ENCODE measurements around the gene PKD1.
A peak's percentile ranks its signal among the peaks of the same experiment; 100 is the strongest.
"Not testable (repeated sequence)": the region's sequence is repeated elsewhere in the genome, so short reads cannot be mapped to it uniquely, and the experiment has no call there.

Gene PKD1

DNA sequence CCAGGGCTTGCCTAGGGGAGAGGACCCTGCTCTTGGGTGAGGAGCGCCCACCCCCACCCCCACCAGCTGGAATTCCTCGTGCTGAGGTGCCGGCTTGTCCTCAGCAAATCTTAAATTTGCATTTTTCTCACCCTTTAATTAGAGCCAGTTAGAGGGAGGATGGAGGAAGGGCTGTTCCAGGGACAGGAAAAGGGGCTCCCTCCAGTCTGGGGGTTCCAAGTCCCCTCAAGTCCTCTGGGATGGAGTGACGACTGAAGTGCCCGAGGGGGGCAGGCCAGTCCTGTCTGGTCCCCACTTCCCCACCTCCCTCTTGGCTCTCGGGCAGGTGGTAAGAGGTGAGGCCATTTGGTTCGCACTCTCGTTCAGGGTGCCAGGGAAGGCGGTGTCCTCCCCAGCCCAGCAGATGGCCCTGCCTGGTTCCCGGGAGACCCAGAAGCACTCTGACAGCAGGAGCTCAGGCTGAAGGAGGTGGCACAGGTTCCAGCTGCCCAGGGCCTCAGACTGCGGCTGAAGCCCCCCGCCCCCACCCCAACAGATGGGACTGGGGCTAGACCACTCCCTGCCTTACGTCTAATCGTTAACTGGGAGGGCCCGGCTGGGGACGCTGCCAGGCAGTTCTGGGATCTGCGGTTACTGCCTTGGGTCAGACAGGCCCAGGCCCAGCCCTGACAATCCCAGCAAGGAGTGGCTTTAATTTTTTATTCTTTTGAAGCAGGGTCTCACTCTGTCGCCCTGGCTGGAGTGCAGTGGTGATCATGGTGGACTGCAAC lies 14.9 kb upstream of the PKD1 start:
- no peak for DNase-seq (ENCODE audit: low read depth)

DNA sequence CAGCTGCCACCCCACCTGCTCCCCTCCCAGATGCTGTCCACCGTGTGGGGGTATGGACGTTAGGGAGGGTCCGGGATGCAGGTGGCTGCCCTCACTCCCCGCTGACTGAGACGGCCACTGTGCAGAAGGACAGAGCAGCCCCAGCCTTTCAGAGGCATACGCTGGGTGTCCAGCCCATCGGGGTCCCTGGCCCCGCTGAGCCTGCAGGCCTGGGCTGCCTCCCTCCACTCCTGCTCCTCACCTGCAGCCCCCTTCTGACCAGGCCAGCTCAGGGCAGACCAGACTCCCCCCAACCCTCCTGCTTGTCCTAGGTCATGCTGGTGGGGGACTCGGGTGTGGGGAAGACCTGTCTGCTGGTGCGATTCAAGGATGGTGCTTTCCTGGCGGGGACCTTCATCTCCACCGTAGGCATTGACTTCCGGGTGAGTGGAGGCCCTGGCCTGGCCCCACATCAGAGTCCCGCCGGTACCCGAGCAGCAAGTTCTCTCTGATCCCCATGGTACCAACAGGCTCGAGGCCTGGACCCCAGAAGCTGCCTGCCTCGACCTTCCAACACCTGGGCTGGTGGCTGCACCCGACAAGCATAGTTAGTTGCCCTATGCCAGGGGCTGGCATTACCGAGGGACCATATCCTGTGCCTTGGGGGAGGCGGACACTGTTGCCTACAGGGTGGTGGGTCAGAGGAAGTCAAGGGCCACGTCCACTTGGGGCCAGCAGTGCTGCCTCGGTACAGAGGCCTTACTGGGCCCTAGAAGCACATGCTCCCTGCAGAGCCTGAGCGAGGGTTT lies 14.1 kb upstream of the PKD1 start:
- DNase-seq (ENCODE audit: low read depth), result no peak

DNA sequence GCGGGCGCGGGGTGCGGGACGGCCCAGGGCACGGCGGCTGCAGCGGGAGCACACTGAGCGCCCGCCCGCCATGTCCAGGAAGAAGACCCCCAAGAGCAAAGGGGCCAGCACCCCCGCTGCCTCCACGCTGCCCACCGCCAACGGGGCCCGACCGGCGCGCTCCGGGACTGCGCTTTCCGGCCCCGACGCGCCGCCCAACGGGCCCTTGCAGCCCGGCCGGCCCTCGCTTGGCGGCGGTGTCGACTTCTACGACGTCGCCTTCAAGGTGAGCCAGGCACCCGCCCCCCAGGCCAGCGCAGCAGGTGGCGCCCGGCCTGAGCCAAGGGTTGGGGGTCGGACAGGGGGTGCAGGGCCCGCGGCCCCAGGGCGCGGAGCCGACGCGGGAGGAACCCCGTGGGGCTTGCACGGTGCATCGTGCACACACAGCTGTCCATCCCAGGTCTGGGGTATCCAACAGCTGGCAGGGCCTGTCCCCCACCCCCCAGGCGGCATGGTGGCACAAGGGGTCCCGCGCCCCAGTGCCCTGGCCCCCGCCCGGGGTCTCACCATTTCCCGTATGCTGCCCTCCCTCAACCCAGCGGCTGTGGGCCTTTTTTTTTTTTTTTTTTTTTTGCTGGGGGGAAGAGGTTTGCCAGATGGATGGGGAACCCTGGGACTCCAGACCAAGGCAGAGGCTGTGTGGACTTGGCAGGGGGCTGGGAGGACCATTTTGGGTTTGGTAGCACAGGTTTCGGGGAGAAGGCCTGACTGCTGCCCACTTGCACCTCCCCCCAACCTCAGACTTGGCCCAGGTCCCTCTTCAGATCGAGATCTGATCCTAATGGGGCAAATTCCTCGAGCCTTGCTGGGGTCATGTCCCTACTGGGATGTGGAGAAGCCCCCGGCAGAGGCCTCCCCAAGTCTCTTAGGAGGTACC lies 13.3 kb upstream of the PKD1 start:
- DNase-seq (ENCODE audit: low read depth), result no peak

DNA sequence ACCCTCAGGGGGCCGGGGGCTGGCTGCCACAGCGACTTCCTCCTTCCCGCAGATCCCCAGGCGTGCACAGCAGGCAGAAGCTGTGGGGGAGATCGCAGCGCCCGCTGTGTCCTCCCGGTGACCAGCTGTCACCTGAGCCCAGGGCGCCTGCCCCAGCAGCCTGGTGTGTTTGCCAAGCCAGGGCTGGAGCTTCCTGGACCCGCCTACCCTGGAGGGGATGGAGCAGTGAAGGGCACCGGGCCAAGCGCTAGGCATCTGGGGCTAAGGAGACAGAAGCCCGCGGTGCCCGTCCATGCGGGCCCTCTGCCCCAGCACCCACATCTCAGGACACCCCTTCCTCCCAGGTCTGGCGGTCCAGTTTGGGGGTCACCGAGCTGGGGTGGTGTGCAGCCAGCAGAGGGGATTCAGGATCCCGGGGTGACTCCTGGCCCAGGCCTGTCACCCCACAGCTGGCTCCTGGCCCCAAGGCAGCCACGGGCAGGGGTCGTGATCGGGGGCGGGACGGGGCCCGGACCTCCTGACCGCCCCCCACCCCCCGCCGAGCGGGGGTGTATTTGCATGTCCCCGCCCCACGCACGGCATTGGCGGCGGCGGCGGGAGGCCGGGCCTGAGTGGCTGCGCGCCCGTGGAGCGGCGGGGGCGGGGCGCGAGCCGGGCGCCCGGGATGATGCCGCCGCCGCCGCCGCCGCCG lies 12.4 kb upstream of the PKD1 start, which contains the start of gene RAB26:
Gene RAB26 (plus strand): TSS at position 645 of the 691 bp plus-strand sequence. CDS start 159 bp downstream, outside the sequence.
- peak; percentile 32 for DNase-seq (ENCODE audit: low read depth)

DNA sequence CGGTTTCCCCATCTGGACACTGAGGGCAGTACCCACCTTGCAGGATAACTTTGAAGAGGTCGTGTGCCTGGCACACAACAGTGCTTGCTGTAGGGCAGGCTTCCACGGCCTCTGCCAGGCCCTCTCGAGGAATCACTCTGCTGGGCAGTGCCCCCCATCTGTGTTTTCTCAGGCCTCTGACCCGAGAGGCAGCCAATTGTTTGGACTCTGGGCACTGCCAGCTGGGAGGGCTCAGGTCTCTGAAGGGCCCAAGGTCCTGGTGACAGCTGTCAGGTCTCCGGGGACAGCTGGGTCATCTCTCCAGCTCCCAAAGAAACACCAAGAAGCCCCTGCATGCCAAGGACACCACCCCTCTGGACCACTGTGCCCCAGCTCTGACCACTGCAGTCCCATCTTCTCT lies 11.7 kb upstream of the PKD1 start:
- no peak for DNase-seq (ENCODE audit: low read depth)

DNA sequence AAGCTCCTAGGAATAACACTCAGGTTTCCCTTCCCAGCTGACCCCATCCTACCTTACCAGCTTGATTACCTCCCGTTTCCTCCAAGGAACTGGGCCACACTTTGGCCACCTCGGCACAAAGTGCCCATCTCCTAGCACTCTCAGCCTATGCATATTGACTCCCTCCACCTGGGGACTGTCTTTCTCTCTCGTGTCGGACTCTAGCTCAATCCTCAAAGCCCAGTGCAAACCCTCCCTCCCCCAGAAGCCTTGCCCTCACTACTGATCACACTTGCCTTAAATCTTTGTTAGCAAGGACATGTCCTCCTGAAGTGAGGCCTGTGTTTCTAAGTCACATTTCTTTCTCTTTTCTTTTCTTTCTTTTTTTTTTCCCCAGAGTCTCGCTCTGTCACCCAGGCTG lies 10.1 kb upstream of the PKD1 start:
- no peak for DNase-seq (ENCODE audit: low read depth)

DNA sequence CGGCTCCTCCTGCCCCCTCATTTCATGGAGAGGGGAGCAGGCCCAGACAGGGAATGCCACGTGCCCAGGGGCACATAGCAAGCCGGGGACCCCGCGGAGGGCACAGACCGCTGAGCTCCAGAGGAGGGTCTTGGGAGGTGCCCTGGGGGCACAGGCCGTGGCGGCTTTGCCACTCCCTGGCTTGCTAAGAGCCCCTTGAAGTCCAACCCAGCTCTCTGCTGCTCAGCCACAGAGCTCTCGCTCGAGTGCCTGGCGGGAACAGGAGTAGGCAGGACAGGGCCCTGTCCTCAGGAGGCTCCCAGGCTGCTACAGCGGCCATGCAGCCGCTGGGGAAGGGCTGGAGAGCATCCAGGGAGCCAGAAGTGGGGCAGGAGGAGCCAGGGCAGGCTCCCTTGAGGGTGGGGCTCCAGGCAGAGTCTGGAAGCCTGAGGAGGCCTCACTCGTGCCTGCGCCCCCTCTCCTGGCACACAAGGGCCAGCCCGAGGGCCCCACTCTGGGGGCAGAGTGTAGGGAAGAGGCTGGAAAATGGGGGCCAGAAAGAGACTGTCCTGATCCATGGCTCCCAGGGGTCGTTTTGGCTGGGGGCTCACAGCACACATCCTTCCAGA lies 8.3 kb upstream of the PKD1 start:
- DNase-seq (ENCODE audit: low read depth), result no peak

DNA sequence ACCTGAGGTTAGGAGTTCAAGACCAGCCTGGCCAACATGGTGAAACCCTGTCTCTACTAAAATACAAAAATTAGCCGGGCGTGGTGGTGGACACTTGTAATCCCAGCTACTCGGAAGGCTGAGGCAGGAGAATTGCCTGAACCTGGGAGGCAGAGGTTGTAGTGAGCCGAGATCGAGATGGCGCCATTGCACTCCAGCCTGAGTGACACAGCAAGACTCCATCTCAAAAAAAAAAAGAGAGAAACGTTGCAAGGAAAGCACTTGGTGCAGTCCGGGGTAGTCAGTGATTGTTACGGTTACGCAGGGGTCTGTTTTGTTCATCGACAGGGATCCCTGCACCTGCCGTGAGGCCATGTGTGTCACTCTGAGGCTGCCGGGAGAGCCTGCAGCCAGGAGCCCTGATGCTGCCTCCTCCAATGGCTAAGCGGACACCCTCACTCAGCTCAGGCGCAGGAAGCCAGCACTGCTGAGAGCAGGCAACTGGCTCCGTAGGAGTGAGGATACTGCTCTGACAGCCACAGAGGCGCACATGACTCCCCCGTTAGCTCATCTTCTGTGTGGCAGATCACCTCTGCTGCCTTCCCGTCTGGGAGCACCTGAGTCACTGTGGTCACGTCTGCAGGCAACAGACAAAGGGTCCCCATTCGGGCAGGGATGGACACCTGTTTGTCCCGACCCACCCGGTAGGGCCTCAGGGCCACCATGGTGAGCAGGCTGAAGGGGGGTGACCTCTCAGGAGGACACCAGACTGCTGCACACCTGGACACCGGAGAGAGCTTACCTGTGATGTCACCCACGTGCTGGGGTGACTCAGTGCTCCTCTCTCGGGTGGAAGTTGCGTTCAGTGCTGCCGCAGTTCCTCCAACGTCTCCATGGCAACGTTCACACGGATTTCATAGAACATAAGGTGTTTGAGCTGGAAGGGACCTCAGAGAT lies 7.5 kb upstream of the PKD1 start:
- DNase-seq (ENCODE audit: low read depth), result no peak

DNA sequence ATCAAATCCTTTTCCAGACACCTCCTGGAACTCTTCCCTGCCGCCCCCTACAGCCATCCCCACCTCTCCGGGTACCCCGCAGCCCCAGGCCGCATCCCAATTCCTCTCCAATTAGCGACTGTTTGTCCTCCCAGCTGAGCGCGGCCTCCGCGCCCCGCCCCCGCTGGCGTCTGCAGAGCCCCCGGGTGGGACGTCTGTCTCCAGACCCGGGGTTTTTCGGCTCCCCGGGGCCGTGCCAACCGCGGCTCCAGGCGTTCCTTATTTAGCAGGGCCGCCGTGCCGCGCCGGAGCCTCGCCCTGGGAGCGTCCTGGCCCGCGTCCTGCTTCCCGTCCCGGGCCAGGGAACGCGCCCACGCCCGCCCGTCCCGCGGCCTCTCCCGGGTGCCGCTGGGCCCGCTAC lies 627 bp downstream of the PKD1 start:
- not testable (repeated sequence) for DNase-seq (ENCODE audit: low read depth)

DNA sequence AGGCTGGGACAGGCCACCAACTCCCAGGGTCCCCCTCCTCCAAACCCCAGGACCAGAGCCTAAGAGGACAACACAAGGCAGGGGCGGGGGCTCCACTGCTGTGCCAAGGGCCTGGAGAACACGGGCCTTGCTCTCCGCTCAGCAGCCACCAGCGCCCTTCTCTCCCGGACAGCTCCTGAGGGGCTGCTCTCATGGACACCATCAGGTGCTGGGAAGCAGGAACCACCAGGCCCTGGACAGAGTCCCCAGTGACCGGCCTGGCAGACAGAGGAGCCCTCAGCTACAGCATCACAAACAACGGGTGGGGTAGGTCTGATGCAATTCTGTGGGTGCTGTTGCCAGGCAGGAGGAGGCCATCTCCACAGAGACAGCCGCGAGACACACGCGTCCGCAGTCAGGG lies 1.9 kb downstream of the PKD1 start:
- DNase-seq (ENCODE audit: low read depth), result not testable (repeated sequence)

DNA sequence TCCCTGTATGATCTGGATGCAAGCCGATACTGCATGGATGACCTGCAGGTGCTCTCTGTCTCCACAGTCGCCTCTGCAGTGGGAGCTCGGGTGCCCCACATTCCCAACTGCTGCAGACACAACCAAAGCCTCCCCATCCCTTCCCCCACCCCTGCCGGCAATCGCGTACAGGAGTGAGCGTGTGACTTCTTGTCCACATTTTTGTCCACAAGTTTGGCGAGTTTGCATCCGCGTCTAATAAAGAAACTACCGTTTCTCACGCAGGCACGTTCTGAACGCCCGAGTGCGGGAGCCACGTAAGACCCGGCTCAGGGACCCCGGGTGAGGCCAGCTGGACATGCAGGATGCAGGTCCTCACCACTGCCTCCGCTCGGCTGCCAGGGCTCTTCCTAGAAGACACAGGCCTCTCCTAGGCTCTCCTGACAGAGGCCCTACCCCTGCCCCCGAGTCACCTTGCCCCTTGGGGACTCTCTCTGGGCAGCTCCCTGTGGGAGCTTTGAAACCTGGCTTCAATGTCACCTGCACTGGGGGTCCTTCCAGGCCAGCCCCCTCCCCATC lies 5.7 kb downstream of the PKD1 start:
- DNase-seq (ENCODE audit: low read depth), result not testable (repeated sequence)

DNA sequence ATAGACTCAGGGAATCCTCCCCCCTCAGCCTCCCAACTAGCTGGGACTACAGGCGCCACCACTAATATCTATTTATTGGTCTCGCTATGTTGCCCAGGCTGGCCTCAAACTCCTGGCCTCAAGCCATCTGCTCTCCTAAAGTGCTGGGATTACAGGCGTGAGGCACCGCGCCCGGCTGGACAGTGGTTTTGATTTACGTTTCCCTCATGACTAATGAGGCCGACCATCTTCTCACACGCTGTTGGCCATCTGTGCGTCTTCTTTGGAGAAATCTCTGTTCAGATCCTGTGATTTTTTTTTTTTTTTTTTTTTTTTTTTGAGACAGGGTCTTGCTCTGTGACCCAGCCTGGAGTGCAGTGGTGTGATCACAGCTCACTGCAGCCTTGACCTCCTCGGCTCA lies 6.4 kb downstream of the PKD1 start:
- not testable (repeated sequence) for DNase-seq (ENCODE audit: low read depth)

DNA sequence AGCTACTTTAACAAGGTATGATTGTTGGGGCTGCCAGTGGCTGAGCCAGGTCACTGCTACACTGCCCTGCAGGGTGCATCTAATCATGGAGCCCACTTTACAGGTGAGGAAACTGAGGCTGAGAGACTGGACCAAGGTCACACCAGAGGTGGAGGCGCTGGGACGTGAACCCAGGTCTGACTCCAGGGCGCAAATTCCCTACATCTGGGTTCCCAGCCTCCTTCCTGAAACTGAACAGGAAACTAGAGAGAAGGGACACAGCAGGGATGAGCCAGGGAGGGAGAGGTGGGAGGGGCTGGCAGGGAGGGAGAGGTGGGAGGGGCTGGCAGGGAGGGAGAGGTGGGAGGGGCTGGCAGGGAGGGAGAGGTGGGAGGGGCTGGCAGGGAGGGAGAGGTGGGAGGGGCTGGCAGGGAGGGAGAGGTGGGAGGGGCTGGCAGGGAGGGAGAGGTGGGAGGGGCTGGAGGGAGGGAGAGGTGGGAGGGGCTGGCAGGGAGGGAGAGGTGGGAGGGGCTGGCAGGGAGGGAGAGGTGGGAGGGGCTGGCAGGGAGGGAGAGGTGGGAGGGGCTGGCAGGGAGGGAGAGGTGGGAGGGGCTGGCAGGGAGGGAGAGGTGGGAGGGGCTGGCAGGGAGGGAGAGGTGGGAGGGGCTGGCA lies 7.9 kb downstream of the PKD1 start:
- not testable (repeated sequence) for DNase-seq (ENCODE audit: low read depth)

DNA sequence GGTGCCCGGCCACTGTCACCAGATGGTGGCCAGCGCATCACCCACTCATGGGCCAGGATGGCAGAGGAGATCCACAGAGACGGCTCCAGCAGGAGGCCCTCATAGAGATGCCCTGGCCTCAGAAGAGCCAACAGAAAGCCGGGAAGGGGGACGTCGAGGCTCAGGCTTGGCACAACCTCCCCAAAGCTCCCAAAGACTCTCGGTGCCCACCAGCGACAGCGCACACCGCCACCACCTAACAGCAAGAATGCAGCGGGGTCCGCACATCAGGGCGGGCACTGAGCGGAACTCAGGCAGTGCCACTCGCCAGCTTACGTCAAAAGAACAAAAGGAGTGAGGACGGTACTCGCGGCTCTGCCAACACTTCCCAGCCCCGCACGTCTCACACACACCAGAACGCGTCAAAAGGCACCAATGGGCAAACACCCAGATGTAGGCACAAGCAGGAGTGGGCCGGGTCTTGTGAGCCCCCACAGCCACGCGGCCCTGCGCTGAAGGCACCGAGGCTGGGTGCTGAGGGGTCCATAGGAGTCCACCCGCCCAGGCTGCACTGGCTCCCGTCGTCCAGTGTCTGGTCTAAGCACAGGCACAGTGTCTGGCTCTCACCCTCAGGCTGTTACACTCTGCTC lies 8.7 kb downstream of the PKD1 start:
- DNase-seq (ENCODE audit: low read depth), result not testable (repeated sequence)

DNA sequence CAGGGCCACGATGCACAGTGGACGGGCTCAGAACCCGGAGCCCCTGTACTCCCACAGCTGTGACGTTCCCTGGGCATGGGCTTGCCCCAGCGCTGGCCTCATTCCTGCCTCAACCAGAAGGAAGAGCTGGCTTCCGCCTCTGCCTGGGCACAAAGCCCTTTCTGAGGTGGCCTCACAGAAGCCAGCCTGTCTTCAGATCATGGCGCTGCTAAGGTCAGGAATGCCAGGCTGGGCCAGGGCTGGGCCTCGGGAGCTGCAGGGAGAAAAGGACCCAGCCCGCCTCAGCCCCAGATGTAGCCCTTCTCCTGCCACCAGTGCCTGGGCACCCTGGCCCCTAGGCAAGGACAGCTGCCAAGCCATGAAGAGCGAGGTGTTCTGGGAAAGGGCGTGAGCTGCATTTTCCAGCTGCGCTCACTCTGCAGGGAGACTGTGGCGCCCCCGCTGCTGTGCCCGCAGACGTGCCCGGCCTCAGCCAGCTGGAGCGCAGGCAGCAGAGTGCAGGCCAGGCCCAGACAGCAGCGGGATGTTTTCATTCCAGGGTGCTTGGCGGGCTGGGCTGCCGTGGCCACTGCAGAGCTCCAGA lies 9.4 kb downstream of the PKD1 start:
- not testable (repeated sequence) for DNase-seq (ENCODE audit: low read depth)

DNA sequence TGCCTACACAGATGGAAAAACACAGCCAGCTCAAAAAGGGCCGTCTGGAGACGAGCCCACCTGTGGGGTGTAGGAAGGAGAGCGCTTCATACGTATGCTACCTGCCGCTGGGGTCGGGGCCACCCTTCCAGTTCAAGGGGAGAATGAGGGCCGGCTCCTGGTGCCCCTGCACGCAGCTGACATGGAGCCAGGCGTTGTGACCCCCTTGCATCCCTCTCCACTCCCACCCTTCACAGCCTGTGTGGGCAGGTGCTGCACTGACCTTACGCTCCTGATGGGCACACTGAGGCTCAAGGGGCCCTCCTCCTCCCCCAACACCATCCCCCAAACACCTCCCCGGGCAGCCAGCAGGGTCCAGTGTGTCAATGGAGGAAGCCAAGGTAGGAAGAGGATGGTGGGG lies 10.1 kb downstream of the PKD1 start:
- not testable (repeated sequence) for DNase-seq (ENCODE audit: low read depth)

DNA sequence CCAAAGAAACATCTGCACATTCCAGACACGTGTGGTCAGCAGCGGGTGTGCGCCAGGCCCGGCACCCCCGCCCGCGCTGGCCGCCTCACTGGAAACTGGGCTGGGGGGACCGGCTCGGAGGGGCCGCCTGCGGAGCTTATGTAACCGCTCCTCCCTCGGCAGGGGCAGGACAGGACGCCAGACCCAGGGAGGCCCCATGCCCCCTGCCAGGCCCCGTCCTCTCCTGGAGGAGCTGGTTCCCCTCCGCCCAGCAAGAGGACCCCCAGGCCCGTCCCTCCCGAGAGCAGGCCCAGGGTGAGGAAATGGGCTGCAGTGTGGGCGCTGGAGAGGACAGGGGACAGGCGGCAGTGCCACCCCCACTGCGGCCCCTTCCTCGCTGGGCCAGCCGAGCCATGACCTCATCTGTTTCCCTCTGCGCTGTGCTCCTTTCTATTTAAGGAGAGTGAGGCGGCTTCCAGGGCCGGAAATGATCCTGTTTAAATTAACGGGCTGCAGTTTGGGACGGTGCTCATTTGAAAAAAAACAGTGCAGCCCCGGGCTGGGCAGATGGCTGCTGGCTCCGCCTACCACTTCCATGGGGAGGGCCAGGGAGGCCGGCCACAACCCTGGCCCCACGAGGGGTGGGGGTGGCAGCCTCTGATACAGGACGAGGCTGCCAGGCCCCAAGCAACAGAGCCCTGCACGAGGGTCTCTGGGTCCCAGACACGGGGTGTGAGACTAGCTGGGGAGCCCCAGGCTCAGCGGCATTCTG lies 10.8 kb downstream of the PKD1 start:
- not testable (repeated sequence) for DNase-seq (ENCODE audit: low read depth)

DNA sequence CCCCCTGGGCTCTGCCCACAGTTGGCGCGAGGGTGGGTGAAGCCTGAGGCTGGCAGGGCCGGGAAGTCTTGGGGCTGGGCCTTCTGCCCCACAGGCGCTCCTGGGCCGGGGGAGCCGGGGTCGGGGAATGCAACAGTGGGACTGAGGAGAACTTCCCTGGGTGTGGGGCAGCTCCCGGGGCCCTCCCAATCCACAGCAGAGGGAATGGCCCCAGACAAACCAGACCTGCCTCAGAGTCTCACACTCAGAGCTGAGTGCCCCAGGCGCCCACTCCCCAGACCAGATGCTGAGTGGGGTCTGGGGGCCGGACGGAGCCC lies 11.4 kb downstream of the PKD1 start:
- DNase-seq (ENCODE audit: low read depth), result not testable (repeated sequence)
